GM21529 (cell line): ENCODE data around the gene CLDN12.

Source experiments
- ATAC-seq: cut with Tn5 transposase; IDR thresholded peaks from one replicate; pipeline ENCODE4 v1.9.1; 2021; ENCODE audit not compliant: unreplicated experiment

CLDN12 gene

DNA sequence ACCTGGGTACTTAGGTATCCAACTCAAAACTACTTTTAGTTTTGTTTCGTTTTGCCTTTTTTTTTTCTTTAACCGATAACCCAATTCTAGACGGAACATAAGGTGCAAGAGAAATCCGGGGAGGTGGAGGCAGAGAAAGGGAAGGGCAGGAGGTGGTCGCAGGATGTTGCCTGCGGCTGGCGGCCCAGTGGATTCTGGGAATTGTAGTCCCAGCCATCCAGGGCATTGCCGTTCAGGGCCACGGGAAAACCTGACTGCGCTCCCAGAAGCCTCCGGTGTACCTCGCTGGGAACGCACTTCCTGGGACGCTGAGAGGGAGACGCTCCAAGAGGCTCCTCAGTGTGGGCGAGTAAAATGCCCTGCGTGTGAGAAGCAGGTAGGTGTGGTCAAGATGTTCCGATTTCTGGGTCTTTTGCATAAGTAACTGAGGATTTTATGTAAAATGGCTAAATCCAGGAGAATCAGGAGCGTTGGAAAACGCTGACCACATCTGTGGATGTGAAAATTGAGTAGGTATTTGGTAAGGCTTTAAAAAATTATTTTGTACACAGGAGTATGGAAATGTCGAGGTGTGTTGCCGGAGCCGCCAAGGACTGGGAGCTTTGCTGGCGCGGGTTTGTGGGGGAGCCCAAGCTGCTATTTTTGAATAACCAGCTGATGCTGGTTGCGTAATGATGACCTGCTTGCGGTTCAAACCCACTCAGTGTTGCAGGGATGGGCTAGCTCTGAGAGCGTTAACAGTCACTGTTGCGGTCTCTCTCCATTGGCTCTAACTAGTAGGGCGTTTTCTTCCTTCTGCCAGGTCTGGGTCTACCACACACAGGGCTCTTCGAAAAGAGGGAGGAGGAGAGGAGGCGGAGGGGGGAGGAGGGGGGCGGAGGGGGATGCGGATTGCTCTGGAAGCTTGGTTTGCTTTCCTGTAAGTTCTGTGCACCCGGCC lies at the start of gene CLDN12:
CLDN12 (plus strand) TSS at position 288 of the 940 bp plus-strand sequence. CDS start 9,216 bp downstream, outside the sequence.
- ATAC-seq: peak; percentile 96

DNA sequence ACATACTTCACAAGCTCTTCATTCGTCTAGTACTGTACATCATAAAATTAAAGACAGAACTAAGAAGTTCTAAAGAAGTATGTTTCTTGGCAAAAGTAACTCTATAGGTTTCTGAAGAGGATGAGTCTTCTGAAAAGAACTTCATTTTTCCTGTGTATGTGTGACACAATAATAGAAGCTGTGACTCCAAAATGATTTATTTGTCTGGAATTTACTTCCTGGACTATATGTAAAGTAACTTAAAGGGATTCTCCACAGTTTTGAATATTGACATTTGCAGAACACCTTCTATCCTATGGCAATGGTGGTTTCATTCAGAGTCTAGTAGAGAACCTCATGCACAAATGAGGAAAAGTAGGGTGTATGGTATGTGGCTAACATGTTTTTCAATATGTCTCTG lies 19.8 kb upstream of the CLDN12 start:
- ATAC-seq: no peak

DNA sequence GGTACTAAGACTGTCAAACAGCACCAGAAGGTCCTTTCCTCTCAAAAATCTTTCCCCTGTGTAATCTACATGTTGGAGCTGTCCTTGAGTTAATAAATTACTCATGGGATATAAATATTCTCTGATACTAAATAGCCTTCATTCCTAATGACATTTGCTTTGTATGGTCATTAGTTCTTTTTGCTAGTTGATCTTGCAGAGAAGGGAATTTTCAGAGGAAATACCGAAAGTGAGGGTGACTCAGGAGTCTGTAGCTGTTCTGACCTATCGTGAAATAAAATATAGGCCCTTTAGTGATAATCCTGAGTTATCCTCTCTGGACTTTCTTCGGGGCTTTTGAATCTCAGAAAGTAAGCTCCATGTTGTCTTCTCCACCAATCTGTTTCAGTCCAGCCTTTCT lies 19.4 kb upstream of the CLDN12 start:
- no peak for ATAC-seq

DNA sequence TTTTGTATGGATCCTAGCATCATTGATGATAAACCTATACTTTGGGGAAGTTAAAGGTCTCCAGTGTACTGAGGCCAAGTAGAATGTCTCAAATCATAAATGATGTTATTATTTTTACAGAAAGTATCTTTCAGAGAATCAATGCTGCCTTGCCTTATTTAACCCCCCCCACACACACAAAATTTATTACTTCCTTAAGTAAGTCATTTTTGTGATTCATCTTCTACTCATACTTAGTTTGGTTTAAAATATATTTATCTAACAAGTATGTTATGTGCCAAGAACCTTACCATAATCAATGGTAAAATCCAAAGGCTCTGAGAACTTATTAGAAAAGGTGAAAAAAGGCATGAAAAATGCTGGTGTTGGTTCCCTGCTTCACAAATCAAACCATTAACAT lies 18.8 kb upstream of the CLDN12 start:
- ATAC-seq: no peak

DNA sequence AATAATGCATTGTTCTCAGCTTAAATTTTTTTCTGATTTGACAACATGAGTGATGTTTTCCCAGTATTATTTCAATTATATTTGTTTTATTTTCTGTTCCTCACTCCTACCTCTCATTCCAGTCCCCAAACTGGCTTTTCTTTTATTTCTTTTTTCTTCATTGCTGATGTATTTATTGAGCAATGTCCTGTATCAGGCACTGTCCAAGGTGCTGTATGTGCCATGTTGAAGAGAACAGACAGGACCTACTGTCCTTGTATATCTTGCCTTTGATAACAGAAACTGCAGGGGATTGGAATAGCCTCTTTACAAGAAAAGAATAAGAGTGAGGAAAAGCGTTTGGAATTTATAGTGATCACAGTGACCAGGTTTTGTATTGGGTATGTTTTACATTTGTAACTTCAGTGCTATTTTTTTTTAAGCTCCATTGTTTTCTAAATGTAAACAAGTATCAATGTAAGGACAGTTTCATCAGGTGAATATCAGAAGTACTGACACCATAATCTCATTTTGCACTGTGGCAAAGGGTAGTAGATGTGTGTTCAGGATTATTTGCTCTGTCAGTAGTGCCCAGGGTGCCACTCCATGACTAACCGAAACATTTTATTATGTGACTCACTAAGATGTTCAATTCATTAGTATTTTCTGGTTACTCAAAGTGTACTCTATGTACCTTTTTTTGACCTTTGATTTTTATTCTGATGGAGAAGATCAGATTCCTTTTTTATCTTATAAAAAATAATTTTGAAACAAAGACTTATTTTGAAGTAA lies 15.6 kb upstream of the CLDN12 start:
- ATAC-seq: no peak

DNA sequence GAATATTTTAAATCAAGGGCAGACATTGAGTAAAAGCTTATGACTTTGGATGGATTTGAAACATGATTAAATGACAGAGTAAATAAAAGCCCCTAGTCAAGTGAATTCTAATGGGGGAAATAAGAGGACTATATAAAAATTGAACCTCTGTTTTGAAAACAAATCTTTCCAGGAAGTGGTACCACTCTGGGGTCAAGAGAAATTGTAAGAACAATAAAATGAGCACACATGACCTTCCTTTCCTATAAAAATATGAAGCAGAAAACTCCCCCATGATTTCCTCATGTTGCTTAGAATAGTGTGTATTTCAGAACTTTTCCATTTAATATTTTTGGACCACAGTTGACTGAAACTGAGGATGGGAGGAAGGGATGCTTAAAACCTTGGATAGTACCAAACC lies 12.3 kb upstream of the CLDN12 start:
- ATAC-seq: no peak

DNA sequence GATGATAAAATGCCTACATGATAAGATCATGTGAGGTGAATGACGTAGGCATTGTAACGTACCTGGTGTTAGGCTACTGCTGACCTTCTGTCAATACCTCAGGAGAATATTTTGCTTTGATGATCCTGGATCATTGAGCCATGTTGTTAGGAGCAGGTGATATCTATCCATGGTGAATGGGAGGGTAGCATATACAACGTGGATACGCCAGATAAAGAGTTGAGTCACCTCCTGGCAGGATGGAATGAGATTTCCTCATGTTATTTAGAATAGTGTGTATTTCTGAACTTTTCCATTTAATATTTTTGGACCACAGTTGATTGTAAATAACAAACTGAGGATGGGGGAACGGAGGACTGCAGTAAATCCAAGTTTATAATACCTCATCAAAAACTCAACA lies 11.8 kb upstream of the CLDN12 start:
- no peak for ATAC-seq

DNA sequence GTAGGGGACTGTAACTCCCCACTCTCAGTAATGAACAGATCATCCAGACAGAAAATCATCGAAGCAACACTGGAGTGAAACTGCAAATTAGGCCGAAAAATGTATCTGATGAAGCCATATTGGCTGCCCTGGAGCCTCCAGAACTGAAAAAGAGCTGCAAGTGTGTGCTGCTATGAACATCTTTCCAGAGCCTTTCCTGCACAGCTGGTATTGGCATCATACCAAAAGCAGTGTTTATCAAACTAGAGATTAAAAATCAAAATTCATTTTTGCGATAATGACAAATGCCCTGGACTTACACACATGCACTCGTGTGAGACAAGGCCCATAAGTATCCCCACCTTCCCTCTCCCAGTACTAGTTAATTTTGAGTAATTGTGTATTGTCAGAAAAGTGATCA lies 6.8 kb upstream of the CLDN12 start:
- ATAC-seq: no peak

DNA sequence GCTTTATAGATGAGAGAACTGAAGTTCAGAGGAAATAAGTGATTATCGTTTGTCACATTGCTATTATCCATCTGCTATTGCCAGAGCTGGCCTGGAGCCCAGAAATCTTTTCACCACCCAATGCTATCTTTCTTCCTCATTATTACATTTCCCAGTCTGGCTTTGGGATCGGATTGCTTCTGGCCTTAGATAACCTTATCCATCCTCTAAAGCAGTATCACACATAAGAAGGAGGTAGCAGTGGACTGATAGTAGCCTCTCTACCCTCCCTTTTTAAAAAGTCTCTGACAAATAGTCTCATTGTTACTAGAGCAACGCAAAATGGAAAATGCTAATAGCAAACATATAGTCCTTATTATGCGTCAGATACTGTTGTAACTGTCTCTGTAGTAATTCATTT lies 1.3 kb upstream of the CLDN12 start:
- no peak for ATAC-seq

DNA sequence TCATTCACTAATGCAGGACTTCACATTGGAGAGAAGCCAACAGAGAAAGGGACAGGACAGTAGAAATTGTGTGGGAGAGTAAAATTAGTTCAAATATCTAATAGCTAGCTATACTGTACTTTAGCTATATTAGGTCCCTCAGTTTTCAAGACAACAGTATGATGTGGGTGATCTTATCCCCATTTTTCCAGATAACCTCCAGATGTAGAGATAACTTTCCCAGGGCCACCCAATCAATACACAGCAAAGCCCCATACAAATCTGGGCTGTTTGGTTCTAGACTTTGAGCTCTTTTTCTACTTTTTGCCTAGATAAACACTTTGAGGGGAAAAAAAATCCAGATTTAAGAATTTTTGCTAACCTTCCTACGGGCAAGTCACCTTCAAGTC lies 482 bp upstream of the CLDN12 start:
- ATAC-seq: no peak

DNA sequence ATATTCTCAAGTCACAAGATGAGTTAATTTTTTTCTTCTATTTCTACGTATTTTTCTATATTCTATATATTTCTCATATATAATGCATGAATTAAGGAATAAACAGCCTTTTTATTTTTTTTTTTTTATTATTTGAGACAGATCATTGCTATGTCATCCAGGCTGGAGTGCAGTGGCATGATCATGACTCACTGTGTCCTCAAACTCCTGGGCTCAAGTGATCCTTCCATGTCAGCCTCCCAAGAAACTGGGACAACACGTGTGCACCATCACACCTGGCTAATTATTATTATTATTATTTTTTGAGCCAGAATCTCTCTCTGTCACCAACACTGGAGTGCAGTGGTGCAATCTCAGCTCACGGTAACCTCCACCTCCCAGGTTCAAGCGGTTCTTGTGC lies 1.5 kb downstream of the CLDN12 start:
- no peak for ATAC-seq

DNA sequence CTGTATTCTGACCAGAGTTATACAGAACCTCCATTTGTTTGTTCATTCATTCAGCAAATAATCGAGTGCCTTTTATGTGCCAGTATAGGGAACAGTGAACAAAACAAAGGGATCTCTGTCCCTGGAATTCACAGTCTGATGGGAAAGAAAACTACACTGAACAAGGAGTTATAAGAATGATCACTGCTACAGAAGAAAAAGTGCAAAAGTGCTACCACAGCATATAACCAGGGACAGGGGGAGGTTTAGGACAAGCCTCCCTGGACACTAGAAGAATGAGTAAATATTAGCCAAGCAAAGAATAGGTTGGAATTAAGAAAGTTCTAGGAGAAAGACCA lies 4.2 kb downstream of the CLDN12 start:
- ATAC-seq: no peak

DNA sequence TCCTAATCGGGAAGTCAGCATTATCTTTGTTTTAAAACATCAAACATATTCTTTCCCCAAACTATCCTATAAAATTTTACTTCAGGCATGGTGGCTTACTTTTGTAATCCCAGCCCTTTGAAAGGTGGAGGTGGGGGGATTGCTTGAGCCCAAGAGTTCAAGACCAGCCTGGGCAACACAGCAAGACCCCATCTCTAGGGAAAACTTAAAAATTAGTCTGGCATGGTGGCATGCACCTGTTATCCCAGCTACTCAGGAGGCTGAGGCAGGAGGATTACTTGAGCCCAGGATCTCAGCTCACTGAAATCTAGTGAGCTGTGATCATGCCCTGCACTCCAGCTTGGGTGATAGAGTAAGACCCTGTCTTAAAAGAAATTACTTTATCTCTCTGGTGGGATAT lies 4.9 kb downstream of the CLDN12 start:
- ATAC-seq: no peak

DNA sequence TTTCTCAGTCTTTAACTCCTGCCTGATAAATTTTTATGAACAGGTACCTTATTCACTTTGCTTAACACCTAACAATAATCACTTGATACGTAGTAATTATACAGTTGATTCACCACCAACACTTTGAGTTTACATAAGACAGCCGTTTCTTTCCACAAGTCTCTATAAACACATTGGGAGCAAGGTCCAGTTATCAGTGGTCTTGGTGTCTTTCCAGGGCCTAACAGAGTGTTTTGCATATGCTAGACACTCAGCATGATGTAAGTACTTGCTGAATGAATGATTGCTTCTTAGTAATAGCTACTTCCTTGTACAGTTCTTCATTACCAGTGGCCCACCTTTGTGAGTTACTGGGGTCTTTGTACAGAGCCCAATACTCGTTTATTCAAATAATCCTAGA lies 6.4 kb downstream of the CLDN12 start:
- ATAC-seq: no peak

DNA sequence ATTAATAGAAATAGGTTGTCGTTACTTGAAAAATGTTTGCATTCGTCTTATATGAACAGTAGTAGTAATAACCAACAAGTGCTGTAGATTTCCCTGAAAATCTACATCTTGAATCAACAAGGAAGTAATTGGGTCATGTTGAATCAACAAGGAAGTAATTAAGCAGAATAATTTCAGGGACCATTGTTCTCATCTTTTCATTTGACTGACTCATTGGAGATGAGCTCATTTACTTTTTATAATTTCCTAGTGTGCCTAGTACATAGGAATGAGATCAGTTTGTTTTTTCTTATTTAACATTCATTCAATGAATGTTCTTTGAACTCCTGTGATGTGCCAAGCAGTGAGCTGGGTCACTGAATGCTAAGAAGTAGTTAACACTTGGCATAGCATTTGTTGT lies 8.2 kb downstream of the CLDN12 start:
- no peak for ATAC-seq

DNA sequence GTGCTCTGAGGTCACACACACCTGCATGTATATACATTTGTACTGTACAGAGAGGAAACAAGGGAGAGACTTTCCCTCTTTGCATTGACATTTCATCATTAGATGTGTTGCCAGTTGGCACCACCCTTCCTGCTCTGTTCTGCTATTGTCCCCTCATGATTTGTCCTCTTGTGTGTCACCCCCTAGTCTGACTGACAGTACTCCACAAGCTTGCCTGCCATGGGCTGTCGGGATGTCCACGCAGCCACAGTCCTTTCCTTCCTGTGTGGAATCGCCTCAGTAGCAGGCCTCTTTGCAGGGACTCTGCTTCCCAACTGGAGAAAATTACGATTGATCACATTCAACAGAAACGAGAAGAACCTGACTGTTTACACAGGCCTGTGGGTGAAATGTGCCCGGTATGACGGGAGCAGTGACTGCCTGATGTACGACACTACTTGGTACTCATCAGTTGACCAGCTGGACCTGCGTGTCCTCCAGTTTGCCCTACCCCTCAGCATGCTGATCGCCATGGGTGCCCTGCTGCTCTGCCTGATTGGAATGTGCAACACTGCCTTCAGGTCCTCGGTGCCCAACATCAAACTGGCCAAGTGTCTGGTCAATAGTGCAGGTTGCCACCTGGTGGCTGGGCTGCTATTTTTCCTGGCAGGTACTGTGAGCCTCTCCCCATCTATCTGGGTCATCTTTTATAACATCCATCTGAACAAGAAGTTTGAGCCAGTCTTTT lies 9.4 kb downstream of the CLDN12 start:
- ATAC-seq: peak; percentile 48

DNA sequence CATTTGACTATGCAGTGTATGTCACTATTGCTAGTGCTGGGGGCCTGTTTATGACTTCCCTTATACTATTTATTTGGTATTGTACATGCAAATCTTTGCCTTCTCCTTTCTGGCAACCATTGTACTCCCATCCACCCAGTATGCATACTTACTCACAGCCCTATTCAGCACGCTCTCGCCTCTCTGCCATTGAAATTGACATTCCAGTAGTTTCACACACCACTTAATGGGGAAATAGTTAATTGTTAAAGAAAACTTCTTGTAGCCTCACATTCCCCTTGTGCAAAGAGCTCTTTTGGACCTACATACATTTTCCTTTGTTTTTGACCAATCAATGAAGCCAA lies 9.9 kb downstream of the CLDN12 start:
- ATAC-seq: peak; percentile 12

DNA sequence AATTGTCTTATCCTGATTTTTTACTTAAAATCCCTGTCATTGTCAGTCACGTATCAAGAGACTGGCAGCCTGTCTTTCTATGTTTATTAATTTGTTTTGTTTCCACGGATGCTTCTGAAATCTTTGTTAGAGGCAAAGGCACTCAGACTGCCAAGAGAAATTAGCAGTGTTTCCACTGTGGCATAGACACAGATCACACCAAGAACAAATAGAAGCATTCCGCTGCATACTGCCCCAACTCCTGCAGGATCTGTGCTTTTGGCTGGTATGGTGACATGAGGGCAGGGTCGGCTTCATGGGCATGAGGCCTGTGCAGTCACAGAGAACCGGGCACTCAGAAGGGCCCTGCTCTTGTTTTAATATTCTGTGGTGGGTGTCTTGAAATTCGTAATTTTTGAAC lies 18.4 kb downstream of the CLDN12 start:
- ATAC-seq: no peak

DNA sequence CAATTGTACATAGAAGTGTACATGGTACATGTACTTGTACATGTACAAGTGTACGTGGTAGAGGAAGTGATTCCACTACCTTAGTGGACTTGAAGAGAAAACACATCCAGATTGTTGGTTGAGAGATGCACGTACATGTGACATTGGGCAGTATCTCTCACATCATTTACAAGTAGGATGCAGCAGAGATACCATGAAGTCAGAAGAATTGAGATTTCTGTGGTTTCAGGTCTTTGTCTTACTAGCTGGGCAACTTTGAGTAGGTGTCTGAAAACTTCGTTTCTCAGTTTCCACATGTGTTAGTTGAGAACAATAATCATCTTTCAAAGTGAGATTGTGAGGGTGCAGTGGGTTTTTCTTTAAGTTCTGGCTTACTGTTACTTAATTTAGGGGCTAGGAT lies 21.5 kb downstream of the CLDN12 start:
- ATAC-seq: peak; percentile 98

DNA sequence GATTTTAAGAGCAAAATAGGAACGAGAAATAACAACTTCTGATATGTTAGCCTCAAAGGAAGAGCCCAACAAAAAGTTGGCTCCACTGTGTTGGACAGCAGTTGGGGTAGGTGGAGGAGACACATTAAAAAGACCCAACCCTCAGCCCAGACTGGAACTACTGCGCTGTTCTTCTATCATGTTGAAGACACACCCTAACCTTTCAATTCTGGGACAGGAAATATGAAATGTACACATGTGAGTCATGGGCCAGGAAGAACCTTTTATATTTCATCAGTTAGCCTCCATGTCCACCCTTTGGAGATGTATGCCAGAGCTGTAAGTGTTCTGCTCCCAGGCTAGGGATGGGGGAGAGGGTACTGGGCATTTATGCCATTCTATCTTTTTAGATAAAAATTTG lies 22.1 kb downstream of the CLDN12 start:
- no peak for ATAC-seq

DNA sequence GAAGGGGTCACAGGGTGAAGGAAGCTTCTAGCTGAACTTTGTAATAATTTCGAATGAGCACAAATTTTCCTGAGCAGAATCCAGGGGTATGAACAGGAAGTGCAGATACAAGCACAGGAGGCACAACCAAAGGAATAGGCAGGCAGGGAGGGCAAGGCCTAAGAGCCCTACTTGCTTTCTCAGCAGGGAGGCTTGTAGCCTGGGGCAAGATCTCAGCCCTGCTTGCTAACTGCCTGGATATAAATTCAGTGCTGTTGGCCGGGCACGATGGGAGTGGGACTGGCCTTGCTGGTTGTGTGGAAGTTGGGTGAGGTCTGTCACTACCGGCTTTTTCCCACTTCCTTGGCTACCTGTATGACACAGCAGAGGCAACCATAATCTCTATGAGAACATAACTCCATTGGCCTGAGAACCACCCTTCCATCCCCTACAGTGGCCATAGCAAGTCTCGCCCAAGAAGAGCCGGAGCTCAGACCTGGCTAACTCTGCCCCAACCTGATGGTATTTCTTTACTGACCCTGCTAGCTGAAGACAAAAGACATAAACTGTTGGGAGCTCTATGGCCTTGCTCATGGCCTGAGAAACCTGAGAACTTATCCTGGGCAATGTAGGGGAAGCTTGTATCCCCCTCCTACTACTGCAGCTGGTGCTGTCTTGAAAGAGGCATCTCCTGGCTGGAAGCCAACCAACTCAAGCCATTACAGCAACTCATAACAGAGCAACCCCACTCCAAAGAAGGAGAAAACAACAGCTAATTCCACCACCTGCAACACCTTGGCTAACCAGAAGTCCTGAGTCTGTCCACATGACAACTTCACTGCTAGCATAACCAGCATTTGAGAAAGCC lies 27.6 kb downstream of the CLDN12 start:
- ATAC-seq: no peak
